Upper lobe of left lung (tissue), 4 donors: ENCODE measurements around the gene RAB34.

Experiments used
- CTCF ChIP-seq, 6 experiments: fragments of 450-650 bp in 4 of 6; fragments of 200-600 bp in 2 of 6; sonication (generic) in 2 of 6; IDR thresholded peaks; one replicate each; pipeline ENCODE4 v1.5.1; 2016 to 2019; ENCODE audit warnings: antibody characterized with exemption in 6 of 6
- EP300 ChIP-seq, 4 donors: sonication (generic); formaldehyde crosslinking; IDR thresholded peaks; one replicate each; pipeline ENCODE4 v1.5.1; 2017; ENCODE audit warnings: antibody characterized with exemption in 4 of 4, control low read depth in 2 of 4
- POLR2A ChIP-seq, 4 donors: fragments of 450-650 bp; IDR thresholded peaks; one replicate each; pipeline ENCODE4 v1.5.1; 2016 to 2017; ENCODE audit warnings: antibody characterized with exemption in 4 of 4, mild to moderate bottlenecking in 2 of 4

- TF ChIP-seq CTCF (IDR thresholded peaks at IDR 0.05) (peak; percentile 99 to 100 (median 99)), POLR2A (IDR thresholded peaks at IDR 0.05) (peak in 1 of 4 donors; percentile 19), EP300 (IDR thresholded peaks at IDR 0.05) (no peak)
These were observed 9.2 kb upstream of the RAB34 start for GRCh38 chr17:28726627-28727491.
